Activated CD4-positive, alpha-beta T cell treated with anti-CD3 and anti-CD28 coated beads, Interleukin-2, Interleukin-6, amounts not matched to agents 100 ng/mL and 50 ng/mL, durations not matched to agents 16 hours and 8 hours (primary cell): Measurements from ENCODE around the gene FRMD8.
"Not testable (repeated sequence)": the region's sequence is repeated elsewhere in the genome, so short reads cannot be mapped to it uniquely, and the experiment has no call there.

ENCODE experiments used
- DNase-seq: peaks from one replicate; pipeline ENCODE4 v3.0.0-alpha.2; 2020

FRMD8 gene

GRCh38 chr11:65395961-65396530 lies 9.6 kb downstream of the FRMD8 start:
- no peak for DNase-seq

- DNase-seq, result no peak
Observed at GRCh38 chr11:65396769-65397745, 10.6 kb downstream of the FRMD8 start.

GRCh38 chr11:65398362-65398910 lies 12.0 kb downstream of the FRMD8 start:
- DNase-seq, result no peak

- no peak for DNase-seq
Observed at GRCh38 chr11:65399249-65399648, 12.8 kb downstream of the FRMD8 start.

- no peak for DNase-seq
Observed at GRCh38 chr11:65399845-65400244, 13.4 kb downstream of the FRMD8 start.

GRCh38 chr11:65400307-65401072 lies 14.1 kb downstream of the FRMD8 start:
- DNase-seq, result no peak

GRCh38 chr11:65401073-65401802 lies 14.8 kb downstream of the FRMD8 start:
- no peak for DNase-seq

GRCh38 chr11:65401803-65402248 lies 15.4 kb downstream of the FRMD8 start:
- DNase-seq, result no peak

- no peak for DNase-seq
Observed at GRCh38 chr11:65402790-65403189, 16.4 kb downstream of the FRMD8 start.

GRCh38 chr11:65403607-65404121 lies 17.2 kb downstream of the FRMD8 start:
- no peak for DNase-seq

GRCh38 chr11:65404210-65404609 lies 17.8 kb downstream of the FRMD8 start:
- DNase-seq, result no peak

GRCh38 chr11:65404638-65405339 lies 18.4 kb downstream of the FRMD8 start:
- DNase-seq, result no peak

- no peak for DNase-seq
Observed at GRCh38 chr11:65410936-65411680, 24.7 kb downstream of the FRMD8 start.

- no peak for DNase-seq
Observed at GRCh38 chr11:65411681-65412070, 25.2 kb downstream of the FRMD8 start.

GRCh38 chr11:65412271-65413076 lies 26.0 kb downstream of the FRMD8 start:
- DNase-seq, result no peak

GRCh38 chr11:65413077-65413664 lies 26.7 kb downstream of the FRMD8 start:
- DNase-seq, result not testable (repeated sequence)

GRCh38 chr11:65414776-65415498 lies 28.5 kb downstream of the FRMD8 start:
- no peak for DNase-seq

GRCh38 chr11:65415499-65416340 lies 29.3 kb downstream of the FRMD8 start:
- no peak for DNase-seq
